ENCODE data around the gene NAGA. TPM values are rescaled to one million over a fixed set of nuclear protein-coding genes. Genes with fewer than 3 reads are reported as not detected.
"Not testable (repeated sequence)": the region's sequence is repeated elsewhere in the genome, so short reads cannot be mapped to it uniquely, and the experiment has no call there.

Gene NAGA
- polyA plus RNA-seq, 2 of the 4 experiments (the other 2 are of a cell fraction): 6.6 to 8.9 TPM

GRCh38 chr22:42116848-42117424, 46.3 kb upstream of the NAGA start:
- no peak for ATAC-seq
- ChIA-PET POLR2A (no interaction called here), CTCF (interaction anchor here (1.0 to 2.5 kb wide), 4 partner anchors 26 to 419 kb away, joined by 3 to 14 read pairs (median 8); partner anchors contain the start of gene NDUFA6)
- no peak for FAIRE-seq
- no peak for DNase-seq (ENCODE audit: low read depth in 1 of 2, low spot score in 1 of 2)
- Histone ChIP-seq H3K4me1 (no peaks in the 10 kb centered on the region), H3K9me3 (peaks cover 8% of the 10 kb centered on the region; the same call in 2 of the 3 replicates), H3K4me2 (no peak overlapping the region), H3K4me3 (no peak overlapping the region), H3K27ac (no peak overlapping the region)
- 50% methylated on average over 4 of the region's 4 CpGs for WGBS (ENCODE audit: missing lambda C conversion rate)
- TF ChIP-seq FOXS1 (CRISPR knock-in tag; IDR thresholded peaks at IDR 0.05): no peak
- TF ChIP-seq RAD21 (conservative IDR thresholded peaks at IDR 0.05 in 1 of 2, IDR thresholded peaks at IDR 0.05 in 1 of 2): peak in 1 of 2 experiments; percentile 3; a peak in 1 of 5 replicates

- DNase-seq (ENCODE audit: low read depth in 1 of 2, low spot score in 1 of 2); H3K4me3 ChIP-seq; H3K4me1 ChIP-seq; CTCF ChIA-PET; H3K4me2 ChIP-seq; H3K9me3 ChIP-seq; POLR2A ChIA-PET; H3K27ac ChIP-seq; ATAC-seq; FAIRE-seq: not testable (repeated sequence)
- 30% methylated on average over 6 of the region's 6 CpGs for WGBS (ENCODE audit: missing lambda C conversion rate)
Observed at GRCh38 chr22:42115420-42115830, 44.8 kb upstream of the NAGA start.

GRCh38 chr22:42114721-42115120, 44.1 kb upstream of the NAGA start:
- CTCF ChIA-PET: no interaction called here
- H3K4me1 ChIP-seq: no peaks in the 10 kb centered on the region
- 56% methylated on average over 7 of the region's 7 CpGs for WGBS (ENCODE audit: missing lambda C conversion rate)
- no peak overlapping the region for H3K27ac ChIP-seq
- no peak overlapping the region for H3K4me3 ChIP-seq
- POLR2A ChIA-PET: no interaction called here
- H3K9me3 ChIP-seq: peaks cover 8% of the 10 kb centered on the region; the same call in 2 of the 3 replicates
- peak in 1 of 2 experiments; percentile 56; a peak in 2 of 6 replicates for ATAC-seq
- H3K4me2 ChIP-seq: no peak overlapping the region
- peak; percentile 27 to 34 for DNase-seq (ENCODE audit: low read depth in 1 of 2, low spot score in 1 of 2)
- no peak for TF ChIP-seq RCOR1 (IDR thresholded peaks at IDR 0.05; ENCODE audit: low read depth, low read length)
- TF ChIP-seq MAFK (IDR thresholded peaks at IDR 0.05; ENCODE audit: partially characterized antibody): no peak
- TF ChIP-seq E2F6 (IDR thresholded peaks at IDR 0.05; ENCODE audit: borderline replicate concordance, low read depth): no peak
- TF ChIP-seq SMC3 (IDR thresholded peaks at IDR 0.05): no peak
- TF ChIP-seq TP53 (CRISPR knock-in tag; IDR thresholded peaks at IDR 0.05): no peak
- TF ChIP-seq CTCF (IDR thresholded peaks at IDR 0.05): peak; percentile 12; the same call in 1 of the 3 replicates
- TF ChIP-seq MYC (IDR thresholded peaks at IDR 0.05; ENCODE audit: borderline replicate concordance, low read length): no peak
- TF ChIP-seq TFCP2L1 (CRISPR knock-in tag; IDR thresholded peaks at IDR 0.05): no peak
- no peak for TF ChIP-seq EHF (CRISPR knock-in tag; IDR thresholded peaks at IDR 0.05)
- no peak for TF ChIP-seq ZFP36 (IDR thresholded peaks at IDR 0.05; ENCODE audit: borderline replicate concordance, partially characterized antibody)
- TF ChIP-seq HES2 (IDR thresholded peaks at IDR 0.05): no peak
- TF ChIP-seq PBX3 (IDR thresholded peaks at IDR 0.05): no peak
- TF ChIP-seq CBX2 (IDR thresholded peaks at IDR 0.05; ENCODE audit: borderline replicate concordance, low read depth): no peak
- peak in 1 of 2 experiments; percentile 56; a peak in 2 of 5 replicates for TF ChIP-seq RAD21 (conservative IDR thresholded peaks at IDR 0.05 in 1 of 2, IDR thresholded peaks at IDR 0.05 in 1 of 2)
- TF ChIP-seq JUN (IDR thresholded peaks at IDR 0.05): no peak
- no peak for TF ChIP-seq MAZ (IDR thresholded peaks at IDR 0.05; ENCODE audit: borderline replicate concordance, low read depth, low read length)
- no peak for FAIRE-seq

All from A549 (cell line).